GM12878 (cell line): ENCODE results near the gene DHDDS. TPM values are rescaled to one million over a fixed set of nuclear protein-coding genes. Genes with fewer than 3 reads are reported as not detected.

Source experiments
- ATAC-seq: fragments of 200-7000 bp; cut with Tn5 transposase; 3 replicates; pipeline ENCODE4 v1.9.1; 2020; ENCODE audit warnings: mild to moderate bottlenecking, moderate library complexity
- BruUV-seq: library from RNA; stranded (reverse); fragments of 400-500 nt; replicated peaks from 2 replicates; lab custom pipeline; 2021; lab: Mats Ljungman, UMichigan
- CTCF ChIA-PET: fragments of 300-600 bp; sonication (Branson Sonifier 250); formaldehyde crosslinking; extraction: SDS; loops from one replicate; lab custom pipeline; 2021; ENCODE audit warnings: inconsistent platforms; lab: Yijun Ruan, JAX
- POLR2A ChIA-PET: fragments of 350-600 bp; formaldehyde crosslinking; extraction: SDS; loops from one replicate; lab custom pipeline; 2021; ENCODE audit warnings: inconsistent platforms; lab: Charles Lee
- RAD21 ChIA-PET: fragments of 300-600 bp; sonication (Branson Sonifier 250); formaldehyde crosslinking; loops from one replicate; lab custom pipeline; 2023; ENCODE audit warnings: antibody characterized with exemption; ENCODE audit not compliant: unreplicated experiment; lab: Charles Lee
- SMC1A ChIA-PET: fragments of 300-600 bp; sonication (Branson Sonifier 250); formaldehyde crosslinking; loops from one replicate; lab custom pipeline; 2023; ENCODE audit not compliant: unreplicated experiment, uncharacterized antibody; lab: Charles Lee
- DNase-seq: peaks from one replicate; pipeline ENCODE4 v3.0.0-alpha.2; 2011; ENCODE audit warnings: low read depth, low spot score
- FAIRE-seq: peaks from 3 replicates; lab custom pipeline; 2011; peaks lifted over from hg19 to GRCh38; lab: Jason Lieb, UNC
- H2AFZ ChIP-seq: 2 replicates; pipeline ENCODE4 v1.6.0; 2011; ENCODE audit warnings: low read depth, low read length, control low read depth; ENCODE audit not compliant: control insufficient read depth
- H3K27ac ChIP-seq: 2 replicates; pipeline ENCODE4 v1.5.1; 2011; ENCODE audit warnings: control low read depth; ENCODE audit not compliant: control insufficient read depth, insufficient read depth
- H3K27me3 ChIP-seq, 2 experiments: replicated peaks in 1 of 2; 2 replicates each; pipeline versions ENCODE4 v1.6.0 to v1.6.1; 2011; ENCODE audit warnings: low read length in 1 of 2; ENCODE audit not compliant: control insufficient read depth in 2 of 2, insufficient read depth in 2 of 2
- H3K36me3 ChIP-seq, 2 experiments: 2 replicates each; pipeline ENCODE4 v1.5.1; 2011; ENCODE audit warnings: low read length in 1 of 2; ENCODE audit not compliant: control insufficient read depth in 2 of 2, insufficient read depth in 2 of 2
- H3K4me1 ChIP-seq: 2 replicates; pipeline ENCODE4 v1.6.1; 2011; ENCODE audit warnings: mild to moderate bottlenecking, low read length, moderate library complexity, mixed read lengths; ENCODE audit not compliant: control insufficient read depth, insufficient read depth
- H3K4me2 ChIP-seq: 2 replicates; pipeline ENCODE4 v1.6.0; 2011; ENCODE audit warnings: control low read depth; ENCODE audit not compliant: control insufficient read depth, insufficient read depth
- H3K4me3 ChIP-seq: fragments of 200-600 bp; sonication (generic); 2 replicates; pipeline ENCODE4 v1.5.1; 2016
- H3K79me2 ChIP-seq: 2 replicates; pipeline ENCODE4 v1.6.0; 2011; ENCODE audit warnings: low read length; ENCODE audit not compliant: control insufficient read depth, insufficient read depth
- H3K9ac ChIP-seq: 2 replicates; pipeline ENCODE4 v1.8.0; 2011; ENCODE audit warnings: low read length, control low read depth, mixed read lengths; ENCODE audit not compliant: control insufficient read depth, insufficient read depth
- H3K9me3 ChIP-seq: replicated peaks from 3 replicates; pipeline ENCODE4 v1.5.1; 2011; ENCODE audit warnings: mild to moderate bottlenecking, low read length; ENCODE audit not compliant: control insufficient read depth, insufficient read depth
- H4K20me1 ChIP-seq: 2 replicates; pipeline ENCODE4 v1.6.0; 2011; ENCODE audit not compliant: control insufficient read depth, insufficient read depth
- NRF1 ChIP-seq: conservative IDR thresholded peaks from 2 replicates; pipeline ENCODE4 v1.6.1; 2011; ENCODE audit warnings: mild to moderate bottlenecking, low read depth, low read length, improper control_type of control experiment
- WGBS: methylation state at CpG from one replicate; pipeline ENCODE4 v1.1.6; 2016; ENCODE audit warnings: low lambda C conversion rate; ENCODE audit not compliant: insufficient replicate concordance, insufficient coverage; ENCODE audit errors: missing lambda C conversion rate; 5-methylcytosine and 5-hydroxymethylcytosine counted together
- in situ Hi-C: fragments of 300-500 bp; cut with MboI; formaldehyde crosslinking; loops from 9 replicates; pipeline ENCODE4 v1.14.3; 2018; ENCODE audit warnings: mixed read lengths
- intact Hi-C: fragments of 100-400 bp; cut with micrococcal nuclease; formaldehyde crosslinking; loops from one replicate; pipeline ENCODE4 v1.14.2; 2022; ENCODE audit not compliant: unreplicated experiment
- polyA plus RNA-seq, 11 experiments: library from polyadenylated mRNA; depleted of rRNA in 4 of 11; unstranded in 6 of 11; stranded (reverse) in 5 of 11; fragments of >200 nt; fragmentation: Nextera tagmentation in 4 of 11; fragmentation: Illumina TruSeq in 1 of 11; extraction: Ambion mirVana in 4 of 11; extraction: Trizol in 1 of 11; gene quantifications; 1 replicate in 1 of 11; 2 replicates in 10 of 11; pipeline versions ENCODE4 v1.2.1 to v1.2.3, GENCODE V29; 2011 to 2016; ENCODE audit warnings: inconsistent platforms in 2 of 11, missing spikeins in 2 of 11, low read depth in 1 of 11
- total RNA-seq, 4 experiments: library from RNA; depleted of rRNA in 3 of 4; stranded (reverse); fragments of >200 nt in 3 of 4; fragmentation: Illumina TruSeq in 1 of 4; extraction: Trizol in 1 of 4; gene quantifications; 2 replicates each; pipeline versions ENCODE4 v1.2.1 to v1.2.3, GENCODE V29; 2013 to 2021
- TF ChIP-seq, protein P1 (sequence below): IDR thresholded peaks from 2 replicates; pipeline ENCODE4 v1.6.1; 2011; ENCODE audit warnings: borderline replicate concordance, low read depth, mild to moderate bottlenecking, moderate library complexity, low read length; ENCODE audit not compliant: insufficient read depth, poor library complexity, severe bottlenecking

The DHDDS gene
- total and polyA plus RNA-seq, 10 of the 15 experiments (the other 5 are each of a cell fraction or from before 2014, with no cell fraction given), result 22.7 to 47.5 (median 36.4) TPM

DNA sequence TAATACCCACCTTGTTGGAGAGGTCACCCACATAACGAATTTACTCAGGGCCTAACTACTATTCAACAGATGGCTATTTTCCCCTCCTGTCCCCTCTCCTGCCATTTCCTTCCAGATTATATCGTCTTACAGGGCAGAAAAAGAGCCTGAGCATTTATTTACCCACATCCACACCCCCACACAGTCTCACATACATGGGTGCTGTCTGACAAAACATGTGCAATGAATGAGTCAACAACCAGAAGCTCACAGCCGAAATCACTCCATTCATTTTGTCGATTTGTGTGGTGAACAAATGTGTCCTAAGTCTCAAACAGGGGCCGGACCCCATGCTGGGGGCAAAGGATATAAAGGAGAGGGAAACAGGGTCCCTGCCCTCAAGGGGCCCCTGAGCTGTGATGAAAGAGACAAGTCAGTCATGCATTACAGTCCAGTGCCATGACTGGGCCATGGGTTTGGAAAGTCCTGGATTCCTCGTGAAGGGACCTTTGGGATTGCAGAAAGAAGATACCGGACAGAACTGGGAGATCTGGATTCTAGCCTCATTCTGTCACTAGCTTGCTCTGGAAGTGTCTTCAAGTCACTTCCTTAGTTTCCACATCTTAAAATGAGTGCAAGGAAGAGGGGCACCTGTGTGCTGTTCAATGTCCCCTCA is 43.2 kb upstream of the DHDDS start:
- no peaks in the 10 kb centered on the region for H3K36me3 ChIP-seq

More for the DNA sequence above, 43.2 kb upstream of the DHDDS start:
- TF ChIP-seq NRF1, result no peak
- TF ChIP-seq, protein P1, sequence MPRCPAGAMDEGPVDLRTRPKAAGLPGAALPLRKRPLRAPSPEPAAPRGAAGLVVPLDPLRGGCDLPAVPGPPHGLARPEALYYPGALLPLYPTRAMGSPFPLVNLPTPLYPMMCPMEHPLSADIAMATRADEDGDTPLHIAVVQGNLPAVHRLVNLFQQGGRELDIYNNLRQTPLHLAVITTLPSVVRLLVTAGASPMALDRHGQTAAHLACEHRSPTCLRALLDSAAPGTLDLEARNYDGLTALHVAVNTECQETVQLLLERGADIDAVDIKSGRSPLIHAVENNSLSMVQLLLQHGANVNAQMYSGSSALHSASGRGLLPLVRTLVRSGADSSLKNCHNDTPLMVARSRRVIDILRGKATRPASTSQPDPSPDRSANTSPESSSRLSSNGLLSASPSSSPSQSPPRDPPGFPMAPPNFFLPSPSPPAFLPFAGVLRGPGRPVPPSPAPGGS, result peak; percentile 45
- 36% methylated on average over 7 of the region's 7 CpGs for WGBS
- Histone ChIP-seq H3K4me1 (no peaks in the 10 kb centered on the region), H3K4me3 (no peak overlapping the region), H3K27ac (no peak overlapping the region), H3K79me2 (no peaks in the 10 kb centered on the region), H2AFZ (no peak overlapping the region), H3K27me3 (no peaks in the 10 kb centered on the region; a peak in 1 of 4 replicates), H3K4me2 (no peak overlapping the region), H3K9me3 (no peaks in the 10 kb centered on the region), H4K20me1 (no peaks in the 10 kb centered on the region), H3K9ac (no peak overlapping the region)
- intact Hi-C loops (no loop called here), in situ Hi-C loops (no loop called here)
- SMC1A ChIA-PET, result no interaction called here
- ATAC-seq (no peak), FAIRE-seq (no peak), DNase-seq (no peak)
- CTCF ChIA-PET, result interaction anchor here (1.2 to 2.4 kb wide), 4 partner anchors 11 to 104 kb away, joined by 3 to 11 read pairs (median 6); no protein-coding TSS in a partner anchor
- POLR2A ChIA-PET, result interaction anchor here (0.5 to 1.0 kb wide), 2 partner anchors 11 to 18 kb away, joined by 3 to 6 read pairs; no protein-coding TSS in a partner anchor
- no TSS peak for BruUV-seq
- RAD21 ChIA-PET, result interaction anchor here (0.8 to 2.8 kb wide), 3 partner anchors 24 to 103 kb away, joined by 3 to 25 read pairs (median 5); no protein-coding TSS in a partner anchor
